Left ventricle myocardium inferior (tissue), 1 donor: Measurements from ENCODE around the gene RRP1. TPM values are rescaled to one million over a fixed set of nuclear protein-coding genes. Genes with fewer than 3 reads are reported as not detected.

Source experiments
- DNase-seq: peaks from one replicate; pipeline ENCODE4 v3.0.0-alpha.2; 2020
- H3K27ac ChIP-seq: fragments of 200-600 bp; replicated peaks from 2 replicates; pipeline ENCODE4 v1.8.0; 2021
- H3K27me3 ChIP-seq: fragments of 200-600 bp; 2 replicates; pipeline ENCODE4 v1.8.0; 2021; ENCODE audit warnings: low read depth
- H3K36me3 ChIP-seq: fragments of 200-600 bp; 2 replicates; pipeline ENCODE4 v1.8.0; 2021
- H3K4me1 ChIP-seq: fragments of 200-600 bp; 2 replicates; pipeline ENCODE4 v1.8.0; 2021
- H3K4me3 ChIP-seq: fragments of 200-600 bp; 2 replicates; pipeline ENCODE4 v1.8.0; 2021; ENCODE audit warnings: mild to moderate bottlenecking, moderate library complexity
- H3K9me3 ChIP-seq: fragments of 200-600 bp; replicated peaks from 2 replicates; pipeline ENCODE4 v1.8.0; 2021
- CTCF ChIP-seq: fragments of 200-600 bp; IDR thresholded peaks from 2 replicates; pipeline ENCODE4 v1.8.0; 2021; ENCODE audit warnings: antibody characterized with exemption, mild to moderate bottlenecking, borderline replicate concordance
- intact Hi-C: fragments of 100-400 bp; cut with micrococcal nuclease; formaldehyde crosslinking; loops from one replicate; pipeline ENCODE4 v1.11.0; 2022
- total RNA-seq: library from RNA; stranded (reverse); fragmentation: NEBNext Ultra II Directional; extraction: Animal tissue kit (Norgen Biotek cat#: 25700); gene quantifications from one replicate; pipeline ENCODE4 v1.2.1, GENCODE V29; 2021
- donor health status: DM: no; HTN: yes; CAD: no; lungs with severe emphysema.

RRP1 gene
- total RNA-seq, 1 donor from 2014 or later, result 8.5 TPM

- H3K36me3 ChIP-seq, result no peaks in the 10 kb centered on the region
- H3K27me3 ChIP-seq, result no peaks in the 10 kb centered on the region
- intact Hi-C loops, result no loop called here
- no peaks in the 10 kb centered on the region for H3K4me1 ChIP-seq
- H3K27ac ChIP-seq, result no peak overlapping the region
- no peak for TF ChIP-seq CTCF
- H3K4me3 ChIP-seq, result no peak overlapping the region
- DNase-seq, result no peak
- no peaks in the 10 kb centered on the region for H3K9me3 ChIP-seq
Measured at GRCh38 chr21:43845386-43845785, 56.0 kb downstream of the RRP1 start.

- no peaks in the 10 kb centered on the region for H3K36me3 ChIP-seq
- H3K27ac ChIP-seq, result no peak overlapping the region
- no peak for DNase-seq
- no peak for TF ChIP-seq CTCF
- intact Hi-C loops, result no loop called here
- H3K4me3 ChIP-seq, result no peak overlapping the region
- H3K4me1 ChIP-seq, result no peaks in the 10 kb centered on the region
- no peaks in the 10 kb centered on the region for H3K27me3 ChIP-seq
- H3K9me3 ChIP-seq, result no peaks in the 10 kb centered on the region
Measured at GRCh38 chr21:43846430-43846829, 57.1 kb downstream of the RRP1 start.

- H3K27me3 ChIP-seq, result no peaks in the 10 kb centered on the region
- TF ChIP-seq CTCF, result no peak
- H3K4me1 ChIP-seq, result no peaks in the 10 kb centered on the region
- no peaks in the 10 kb centered on the region for H3K9me3 ChIP-seq
- H3K4me3 ChIP-seq, result no peak overlapping the region
- no peaks in the 10 kb centered on the region for H3K36me3 ChIP-seq
- DNase-seq, result no peak
- no peak overlapping the region for H3K27ac ChIP-seq
- intact Hi-C loops, result no loop called here
Measured at GRCh38 chr21:43847301-43847700, 57.9 kb downstream of the RRP1 start.

GRCh38 chr21:43848771-43849170 is 59.4 kb downstream of the RRP1 start:
- Histone ChIP-seq H3K27me3 (no peaks in the 10 kb centered on the region), H3K36me3 (no peaks in the 10 kb centered on the region), H3K9me3 (no peaks in the 10 kb centered on the region), H3K4me1 (no peaks in the 10 kb centered on the region), H3K4me3 (no peak overlapping the region), H3K27ac (no peak overlapping the region)
- TF ChIP-seq CTCF, result no peak
- intact Hi-C loops, result no loop called here
- DNase-seq, result no peak

- no peak overlapping the region for H3K27ac ChIP-seq
- no peak for TF ChIP-seq CTCF
- H3K27me3 ChIP-seq, result no peaks in the 10 kb centered on the region
- no peak for DNase-seq
- H3K36me3 ChIP-seq, result no peaks in the 10 kb centered on the region
- intact Hi-C loops, result no loop called here
- H3K4me3 ChIP-seq, result no peak overlapping the region
- no peaks in the 10 kb centered on the region for H3K9me3 ChIP-seq
- no peaks in the 10 kb centered on the region for H3K4me1 ChIP-seq
Measured at GRCh38 chr21:43849532-43850299, 60.3 kb downstream of the RRP1 start.
